HEK293 (cell line): ENCODE measurements around the gene FLRT1.

Experiments used
- CTCF ChIA-PET: fragments of 350-600 bp; formaldehyde crosslinking; extraction: SDS; loops from one replicate; lab custom pipeline; 2021; ENCODE audit warnings: antibody characterized with exemption; lab: Yijun Ruan, JAX
- POLR2A ChIA-PET: fragments of 300-600 bp; formaldehyde crosslinking; extraction: SDS; loops from one replicate; lab custom pipeline; 2020; ENCODE audit warnings: antibody characterized with exemption, inconsistent platforms; lab: Yijun Ruan, JAX
- H3K27ac ChIP-seq: fragments of 200-500 bp; sonication (Bioruptor generic); 2 replicates; pipeline ENCODE4 v1.5.1; 2014; ENCODE audit warnings: low read depth, low read length, control low read depth, inconsistent platforms; ENCODE audit errors: extremely low read depth
- H3K36me3 ChIP-seq, 2 experiments: fragments of 200-500 bp in 1 of 2; sonication (Bioruptor generic) in 1 of 2; 1 replicate in 1 of 2; 2 replicates in 1 of 2; pipeline ENCODE4 v1.5.1; 2014 to 2017; ENCODE audit warnings: inconsistent platforms in 2 of 2, low read length in 2 of 2; ENCODE audit not compliant: control insufficient read depth in 2 of 2, insufficient read depth in 1 of 2
- H3K4me1 ChIP-seq: fragments of 200-500 bp; sonication (Bioruptor generic); 2 replicates; pipeline ENCODE4 v1.5.1; 2014; ENCODE audit warnings: mild to moderate bottlenecking, low read length, inconsistent platforms; ENCODE audit not compliant: control insufficient read depth, insufficient read depth
- H3K4me3 ChIP-seq: 2 replicates; pipeline ENCODE4 v1.5.1; 2011; ENCODE audit warnings: low read depth, mild to moderate bottlenecking, control low read depth, low read length, moderate library complexity
- H3K9me3 ChIP-seq: fragments of 200-500 bp; sonication (Bioruptor generic); 2 replicates; pipeline ENCODE4 v1.5.1; 2014; ENCODE audit warnings: low read depth, low read length, inconsistent platforms; ENCODE audit not compliant: control insufficient read depth, insufficient read depth
- BCL11A ChIP-seq: fragments of 450-650 bp; formaldehyde crosslinking; IDR thresholded peaks from 2 replicates; pipeline ENCODE4 v1.5.1; 2016; ENCODE audit warnings: low read depth, missing biosample characterization, missing genetic modification characterization
- BCL11B ChIP-seq: fragments of 450-650 bp; formaldehyde crosslinking; IDR thresholded peaks from 2 replicates; pipeline ENCODE4 v1.5.1; 2016; ENCODE audit warnings: low read depth, missing biosample characterization, missing genetic modification characterization
- IKZF3 ChIP-seq: fragments of 450-650 bp; IDR thresholded peaks from 2 replicates; pipeline ENCODE4 v1.5.0; 2018; ENCODE audit warnings: missing biosample characterization, mild to moderate bottlenecking, missing genetic modification characterization, moderate library complexity
- TSHZ1 ChIP-seq: fragments of 450-650 bp; formaldehyde crosslinking; IDR thresholded peaks from 2 replicates; pipeline ENCODE4 v1.5.1; 2016; ENCODE audit warnings: missing biosample characterization, missing genetic modification characterization, borderline replicate concordance
- ZFP69B ChIP-seq: fragments of 450-650 bp; formaldehyde crosslinking; IDR thresholded peaks from 2 replicates; pipeline ENCODE4 v1.5.1; 2016; ENCODE audit warnings: missing biosample characterization, missing genetic modification characterization
- ZNF155 ChIP-seq: fragments of 450-650 bp; formaldehyde crosslinking; IDR thresholded peaks from 2 replicates; pipeline ENCODE4 v1.5.1; 2016; ENCODE audit warnings: missing biosample characterization, missing genetic modification characterization
- ZNF2 ChIP-seq: fragments of 450-650 bp; formaldehyde crosslinking; IDR thresholded peaks from 2 replicates; pipeline ENCODE4 v1.5.1; 2016; ENCODE audit warnings: missing biosample characterization, missing genetic modification characterization
- ZNF211 ChIP-seq: fragments of 450-650 bp; formaldehyde crosslinking; IDR thresholded peaks from 2 replicates; pipeline ENCODE4 v1.5.1; 2016; ENCODE audit warnings: low read depth, missing biosample characterization, missing genetic modification characterization
- ZNF292 ChIP-seq: fragments of 450-650 bp; formaldehyde crosslinking; IDR thresholded peaks from 2 replicates; pipeline ENCODE4 v1.5.1; 2016; ENCODE audit warnings: low read depth, missing biosample characterization, missing genetic modification characterization, borderline replicate concordance
- ZNF416 ChIP-seq: fragments of 450-650 bp; formaldehyde crosslinking; IDR thresholded peaks from 2 replicates; pipeline ENCODE4 v1.5.1; 2016; ENCODE audit warnings: missing biosample characterization, missing genetic modification characterization
- ZNF621 ChIP-seq: fragments of 450-650 bp; formaldehyde crosslinking; IDR thresholded peaks from 2 replicates; pipeline ENCODE4 v1.5.1; 2017; ENCODE audit warnings: missing biosample characterization, missing genetic modification characterization
- ZNF658 ChIP-seq: fragments of 450-650 bp; formaldehyde crosslinking; IDR thresholded peaks from 2 replicates; pipeline ENCODE4; 2016; ENCODE audit warnings: missing biosample characterization, missing genetic modification characterization
- ZNF692 ChIP-seq: fragments of 450-650 bp; formaldehyde crosslinking; IDR thresholded peaks from 2 replicates; pipeline ENCODE4 v1.5.1; 2016; ENCODE audit warnings: missing biosample characterization, missing genetic modification characterization
- ZNF76 ChIP-seq: fragments of 450-650 bp; formaldehyde crosslinking; IDR thresholded peaks from 2 replicates; pipeline ENCODE4; 2016; ENCODE audit warnings: low read depth, missing biosample characterization, missing genetic modification characterization, borderline replicate concordance
- ZSCAN16 ChIP-seq: fragments of 450-650 bp; formaldehyde crosslinking; IDR thresholded peaks from 2 replicates; pipeline ENCODE4 v1.5.1; 2016; ENCODE audit warnings: missing biosample characterization, missing genetic modification characterization
- TF ChIP-seq, protein P1 (sequence below): fragments of 450-650 bp; formaldehyde crosslinking; IDR thresholded peaks from 2 replicates; pipeline ENCODE4 v1.5.1; 2017; ENCODE audit warnings: missing biosample characterization, missing genetic modification characterization
- TF ChIP-seq, protein P2 (sequence below): fragments of 450-650 bp; formaldehyde crosslinking; IDR thresholded peaks from 2 replicates; pipeline ENCODE4 v1.5.1; 2016; ENCODE audit warnings: missing biosample characterization, missing genetic modification characterization

Gene FLRT1

DNA sequence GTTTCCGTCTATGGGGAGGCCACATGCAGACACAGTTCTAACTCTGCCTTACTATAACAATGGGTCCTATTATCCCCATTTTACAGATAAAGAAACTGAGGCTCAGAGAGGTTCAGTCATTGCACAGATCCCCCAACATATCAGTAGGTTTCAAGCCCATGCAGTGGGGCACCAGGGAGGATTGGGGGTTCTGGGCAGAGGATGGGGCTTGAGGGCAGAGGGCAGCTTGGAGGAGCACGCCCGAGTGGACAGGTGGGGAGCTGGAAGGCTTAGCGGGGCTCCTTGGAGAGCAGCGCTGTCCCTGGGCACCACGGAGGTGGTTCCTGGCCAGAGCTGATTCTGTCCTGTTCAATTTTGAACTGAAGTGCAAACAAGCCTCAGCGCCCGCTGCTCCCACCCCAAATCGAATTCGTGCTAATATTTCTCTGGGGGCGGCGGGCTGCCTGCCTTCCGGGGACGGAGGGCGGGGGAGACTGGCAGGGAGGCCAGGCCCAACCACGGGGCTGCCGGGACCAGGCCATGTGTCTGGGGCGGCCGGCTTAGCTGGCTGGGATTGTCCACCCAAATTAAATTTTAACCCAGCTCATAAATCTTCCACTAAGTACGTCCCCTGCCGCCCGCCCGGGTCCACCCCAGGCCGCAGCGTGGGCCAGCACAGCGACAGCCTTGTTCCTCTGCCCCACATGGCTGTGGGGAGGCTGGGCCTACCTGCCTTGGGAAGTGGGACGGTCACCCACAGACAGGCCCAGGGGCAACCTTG, 49.4 kb downstream of the FLRT1 start:
- TF ChIP-seq ZNF211 (tag by site-specific recombination), result no peak
- TF ChIP-seq, protein P1, sequence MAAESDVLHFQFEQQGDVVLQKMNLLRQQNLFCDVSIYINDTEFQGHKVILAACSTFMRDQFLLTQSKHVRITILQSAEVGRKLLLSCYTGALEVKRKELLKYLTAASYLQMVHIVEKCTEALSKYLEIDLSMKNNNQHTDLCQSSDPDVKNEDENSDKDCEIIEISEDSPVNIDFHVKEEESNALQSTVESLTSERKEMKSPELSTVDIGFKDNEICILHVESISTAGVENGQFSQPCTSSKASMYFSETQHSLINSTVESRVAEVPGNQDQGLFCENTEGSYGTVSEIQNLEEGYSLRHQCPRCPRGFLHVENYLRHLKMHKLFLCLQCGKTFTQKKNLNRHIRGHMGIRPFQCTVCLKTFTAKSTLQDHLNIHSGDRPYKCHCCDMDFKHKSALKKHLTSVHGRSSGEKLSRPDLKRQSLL (tag by site-specific recombination), result no peak
- no peak for TF ChIP-seq TSHZ1
- no peak for TF ChIP-seq ZNF292 (tag by site-specific recombination)
- TF ChIP-seq IKZF3 (tag by site-specific recombination), result no peak
- TF ChIP-seq ZNF658 (tag by site-specific recombination), result no peak
- no peak for TF ChIP-seq ZNF416 (tag by site-specific recombination)
- TF ChIP-seq ZNF2 (tag by site-specific recombination), result no peak
- TF ChIP-seq ZNF692 (tag by site-specific recombination), result no peak
- TF ChIP-seq BCL11A (tag by site-specific recombination), result no peak
- TF ChIP-seq BCL11B (tag by site-specific recombination), result no peak
- TF ChIP-seq ZNF155, result no peak
- no peak for TF ChIP-seq ZSCAN16 (tag by site-specific recombination)
- no peak for TF ChIP-seq ZFP69B (tag by site-specific recombination)
- no peak for TF ChIP-seq ZNF76 (tag by site-specific recombination)
- TF ChIP-seq ZNF621 (tag by site-specific recombination), result no peak
- TF ChIP-seq, protein P2, sequence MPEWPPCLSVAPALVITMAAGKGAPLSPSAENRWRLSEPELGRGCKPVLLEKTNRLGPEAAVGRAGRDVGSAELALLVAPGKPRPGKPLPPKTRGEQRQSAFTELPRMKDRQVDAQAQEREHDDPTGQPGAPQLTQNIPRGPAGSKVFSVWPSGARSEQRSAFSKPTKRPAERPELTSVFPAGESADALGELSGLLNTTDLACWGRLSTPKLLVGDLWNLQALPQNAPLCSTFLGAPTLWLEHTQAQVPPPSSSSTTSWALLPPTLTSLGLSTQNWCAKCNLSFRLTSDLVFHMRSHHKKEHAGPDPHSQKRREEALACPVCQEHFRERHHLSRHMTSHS (tag by site-specific recombination), result no peak
- TF ChIP-seq, all 188 proteins: peak for 0
- H3K36me3 ChIP-seq, result no peaks in the 10 kb centered on the region
- CTCF ChIA-PET, result interaction anchor here (0.6 kb wide), 1 partner anchor 68 kb away, joined by 3 read pairs; no protein-coding TSS in a partner anchor
- POLR2A ChIA-PET, result no interaction called here
- no peaks in the 10 kb centered on the region for H3K9me3 ChIP-seq
- H3K4me3 ChIP-seq, result no peak overlapping the region
- no peak overlapping the region for H3K27ac ChIP-seq
- no peaks in the 10 kb centered on the region for H3K4me1 ChIP-seq
